ENCODE measurements around the gene UHMK1.

DNA sequence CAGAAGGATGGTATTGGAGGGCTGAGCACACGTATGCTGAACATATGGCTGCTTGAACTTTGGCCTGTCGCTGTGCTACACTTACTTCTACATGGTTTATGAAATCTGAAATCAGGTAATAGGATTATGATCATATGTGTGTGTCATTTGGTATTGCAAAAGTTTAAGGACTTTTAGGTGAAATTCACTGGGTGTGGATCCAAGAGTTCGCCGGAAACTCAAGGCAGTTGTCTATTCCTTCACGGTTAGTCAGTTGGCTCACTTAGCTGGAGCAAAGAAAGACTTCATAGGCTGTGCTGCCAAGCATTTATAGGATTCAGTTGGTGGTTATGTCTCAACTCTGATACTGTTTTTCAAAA, 64.8 kb downstream of the UHMK1 start:
- TF ChIP-seq, protein P1, sequence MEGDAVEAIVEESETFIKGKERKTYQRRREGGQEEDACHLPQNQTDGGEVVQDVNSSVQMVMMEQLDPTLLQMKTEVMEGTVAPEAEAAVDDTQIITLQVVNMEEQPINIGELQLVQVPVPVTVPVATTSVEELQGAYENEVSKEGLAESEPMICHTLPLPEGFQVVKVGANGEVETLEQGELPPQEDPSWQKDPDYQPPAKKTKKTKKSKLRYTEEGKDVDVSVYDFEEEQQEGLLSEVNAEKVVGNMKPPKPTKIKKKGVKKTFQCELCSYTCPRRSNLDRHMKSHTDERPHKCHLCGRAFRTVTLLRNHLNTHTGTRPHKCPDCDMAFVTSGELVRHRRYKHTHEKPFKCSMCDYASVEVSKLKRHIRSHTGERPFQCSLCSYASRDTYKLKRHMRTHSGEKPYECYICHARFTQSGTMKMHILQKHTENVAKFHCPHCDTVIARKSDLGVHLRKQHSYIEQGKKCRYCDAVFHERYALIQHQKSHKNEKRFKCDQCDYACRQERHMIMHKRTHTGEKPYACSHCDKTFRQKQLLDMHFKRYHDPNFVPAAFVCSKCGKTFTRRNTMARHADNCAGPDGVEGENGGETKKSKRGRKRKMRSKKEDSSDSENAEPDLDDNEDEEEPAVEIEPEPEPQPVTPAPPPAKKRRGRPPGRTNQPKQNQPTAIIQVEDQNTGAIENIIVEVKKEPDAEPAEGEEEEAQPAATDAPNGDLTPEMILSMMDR (IDR thresholded peaks at IDR 0.05; ENCODE audit: low read depth, low read length, poor library complexity, severe bottlenecking), result no peak
- TF ChIP-seq EZH2phosphoT487 (IDR thresholded peaks at IDR 0.05; ENCODE audit: borderline replicate concordance, low read length), result no peak

Measured in DOHH2 (cell line).